Fibroblast of lung (primary cell): Measurements from ENCODE around the gene RNFT2.
"Not testable (repeated sequence)": the region's sequence is repeated elsewhere in the genome, so short reads cannot be mapped to it uniquely, and the experiment has no call there.

ENCODE experiments used
- CTCF ChIP-seq, 2 donors: IDR thresholded peaks in 1 of 2; conservative IDR thresholded peaks in 1 of 2; 1 replicate in 1 of 2; 2 replicates in 1 of 2; pipeline ENCODE4 v1.5.1; 2011 to 2012; ENCODE audit warnings: low read length in 2 of 2, control low read depth in 1 of 2, inconsistent platforms in 1 of 2, low read depth in 1 of 2, mild to moderate bottlenecking in 1 of 2
- EZH2 ChIP-seq: IDR thresholded peaks from 2 replicates; pipeline ENCODE4 v1.5.1; 2012; ENCODE audit warnings: low read length, control low read depth, mild to moderate bottlenecking; ENCODE audit errors: missing control alignments

GRCh38 chr12:116754783-116755182, 16.7 kb downstream of the RNFT2 start:
- TF ChIP-seq CTCF (conservative IDR thresholded peaks at IDR 0.05 in 1 of 2, IDR thresholded peaks at IDR 0.05 in 1 of 2; ENCODE audit: low read depth in 1 of 2, low read length in 2 of 2); EZH2: not testable (repeated sequence)
